A673 (cell line): ENCODE measurements around the gene GM2A. TPM values are rescaled to one million over a fixed set of nuclear protein-coding genes. Genes with fewer than 3 reads are reported as not detected.

Experiments
- BruUV-seq: library from RNA; stranded (reverse); fragments of 400-500 nt; replicated peaks from 2 replicates; lab custom pipeline; 2021; lab: Mats Ljungman, UMichigan
- CTCF ChIA-PET: fragments of 300-600 bp; sonication (Branson Sonifier 250); formaldehyde crosslinking; loops from one replicate; lab custom pipeline; 2022; ENCODE audit warnings: antibody characterized with exemption; lab: Charles Lee
- POLR2A ChIA-PET: fragments of 300-600 bp; sonication (Branson Sonifier 250); formaldehyde crosslinking; loops from one replicate; lab custom pipeline; 2022; ENCODE audit warnings: antibody characterized with exemption; ENCODE audit not compliant: low non-redundant PET; lab: Charles Lee
- DNase-seq: peaks from one replicate; pipeline ENCODE4 v3.0.0-alpha.2; 2015; ENCODE audit warnings: low spot score
- H3K27ac ChIP-seq: fragments of 200-600 bp; sonication (generic); 2 replicates; pipeline ENCODE4 v1.5.1; 2016; ENCODE audit warnings: mixed run types, low read depth, mild to moderate bottlenecking, mixed read lengths, antibody characterized with exemption, low read length; ENCODE audit not compliant: poor library complexity, severe bottlenecking
- H3K27me3 ChIP-seq: fragments of 200-600 bp; sonication (generic); replicated peaks from 2 replicates; pipeline ENCODE4 v1.6.1; 2017; ENCODE audit warnings: mixed run types, low read depth, mild to moderate bottlenecking, mixed read lengths, antibody characterized with exemption, low read length; ENCODE audit not compliant: insufficient read depth, poor library complexity
- H3K36me3 ChIP-seq: fragments of 200-600 bp; sonication (generic); 2 replicates; pipeline ENCODE4 v1.6.1; 2016; ENCODE audit warnings: mixed run types, mild to moderate bottlenecking, mixed read lengths, antibody characterized with exemption, low read length; ENCODE audit not compliant: insufficient read depth, poor library complexity, severe bottlenecking
- H3K4me1 ChIP-seq: fragments of 200-600 bp; sonication (generic); 2 replicates; pipeline ENCODE4 v1.6.1; 2017; ENCODE audit warnings: mixed run types, mild to moderate bottlenecking, mixed read lengths, antibody characterized with exemption, low read length; ENCODE audit not compliant: insufficient read depth, poor library complexity, severe bottlenecking
- H3K4me3 ChIP-seq: fragments of 200-600 bp; sonication (generic); 2 replicates; pipeline ENCODE4 v1.5.1; 2016; ENCODE audit warnings: low read depth, mixed run types, mild to moderate bottlenecking, mixed read lengths, low read length; ENCODE audit not compliant: poor library complexity, severe bottlenecking
- H3K9me3 ChIP-seq: fragments of 200-600 bp; sonication (generic); 2 replicates; pipeline ENCODE4 v1.6.1; 2016; ENCODE audit warnings: mixed run types, low read depth, mild to moderate bottlenecking, mixed read lengths, antibody characterized with exemption, low read length; ENCODE audit not compliant: poor library complexity, severe bottlenecking
- EZH2 ChIP-seq: fragments of 200-600 bp; sonication (generic); IDR thresholded peaks from 2 replicates; pipeline ENCODE4 v1.6.1; 2017; ENCODE audit warnings: borderline replicate concordance, low read depth, mild to moderate bottlenecking, mixed read lengths, antibody characterized with exemption, low read length; ENCODE audit not compliant: poor library complexity, severe bottlenecking
- intact Hi-C: fragments of 100-400 bp; cut with micrococcal nuclease; formaldehyde crosslinking; loops from one replicate; pipeline ENCODE4 v1.10.0; 2022; ENCODE audit not compliant: unreplicated experiment
- total RNA-seq: library from RNA; stranded (reverse); gene quantifications from 2 replicates; pipeline ENCODE4 v1.2.3, GENCODE V29; 2021
- TF ChIP-seq, protein P1 (sequence below): fragments of 300-800, 200-600 bp; sonication (generic); conservative IDR thresholded peaks from 2 replicates; pipeline ENCODE4 v1.5.1; 2017; ENCODE audit warnings: low read depth, mild to moderate bottlenecking, antibody characterized with exemption, low read length, moderate library complexity, mixed read lengths

GM2A gene
- total RNA-seq, 1 experiment from 2014 or later = 3.5 TPM

GRCh38 chr5:151208481-151208914, 44.5 kb upstream of the GM2A start:
- Histone ChIP-seq H3K27me3 (no peaks in the 10 kb centered on the region), H3K4me1 (no peaks in the 10 kb centered on the region), H3K27ac (no peak overlapping the region), H3K4me3 (no peak overlapping the region), H3K9me3 (no peaks in the 10 kb centered on the region), H3K36me3 (no peaks in the 10 kb centered on the region)
- BruUV-seq = no TSS peak
- intact Hi-C loops = no loop called here
- TF ChIP-seq, protein P1, sequence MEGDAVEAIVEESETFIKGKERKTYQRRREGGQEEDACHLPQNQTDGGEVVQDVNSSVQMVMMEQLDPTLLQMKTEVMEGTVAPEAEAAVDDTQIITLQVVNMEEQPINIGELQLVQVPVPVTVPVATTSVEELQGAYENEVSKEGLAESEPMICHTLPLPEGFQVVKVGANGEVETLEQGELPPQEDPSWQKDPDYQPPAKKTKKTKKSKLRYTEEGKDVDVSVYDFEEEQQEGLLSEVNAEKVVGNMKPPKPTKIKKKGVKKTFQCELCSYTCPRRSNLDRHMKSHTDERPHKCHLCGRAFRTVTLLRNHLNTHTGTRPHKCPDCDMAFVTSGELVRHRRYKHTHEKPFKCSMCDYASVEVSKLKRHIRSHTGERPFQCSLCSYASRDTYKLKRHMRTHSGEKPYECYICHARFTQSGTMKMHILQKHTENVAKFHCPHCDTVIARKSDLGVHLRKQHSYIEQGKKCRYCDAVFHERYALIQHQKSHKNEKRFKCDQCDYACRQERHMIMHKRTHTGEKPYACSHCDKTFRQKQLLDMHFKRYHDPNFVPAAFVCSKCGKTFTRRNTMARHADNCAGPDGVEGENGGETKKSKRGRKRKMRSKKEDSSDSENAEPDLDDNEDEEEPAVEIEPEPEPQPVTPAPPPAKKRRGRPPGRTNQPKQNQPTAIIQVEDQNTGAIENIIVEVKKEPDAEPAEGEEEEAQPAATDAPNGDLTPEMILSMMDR = no peak
- no peak for TF ChIP-seq EZH2
- DNase-seq = no peak
- ChIA-PET POLR2A (no interaction called here), CTCF (no interaction called here)

GRCh38 chr5:151212406-151212798, 40.6 kb upstream of the GM2A start:
- Histone ChIP-seq H3K36me3 (no peaks in the 10 kb centered on the region), H3K27me3 (no peaks in the 10 kb centered on the region), H3K4me3 (no peak overlapping the region), H3K27ac (no peak overlapping the region), H3K9me3 (no peaks in the 10 kb centered on the region), H3K4me1 (no peaks in the 10 kb centered on the region)
- intact Hi-C loops = no loop called here
- no TSS peak for BruUV-seq
- ChIA-PET CTCF (no interaction called here), POLR2A (no interaction called here)
- DNase-seq = no peak
- no peak for TF ChIP-seq EZH2
- TF ChIP-seq, protein P1 = no peak

GRCh38 chr5:151213803-151214613, 39.0 kb upstream of the GM2A start:
- DNase-seq = peak; percentile 17
- H3K9me3 ChIP-seq = no peaks in the 10 kb centered on the region
- intact Hi-C loops = no loop called here
- H3K27ac ChIP-seq = no peak overlapping the region
- ChIA-PET POLR2A (no interaction called here), CTCF (no interaction called here)
- no peak overlapping the region for H3K4me3 ChIP-seq
- H3K27me3 ChIP-seq = no peaks in the 10 kb centered on the region
- no peak for TF ChIP-seq EZH2
- TF ChIP-seq, protein P1 = no peak
- no peaks in the 10 kb centered on the region for H3K36me3 ChIP-seq
- no TSS peak for BruUV-seq
- H3K4me1 ChIP-seq = no peaks in the 10 kb centered on the region
